Dendritic cell treated with granulocyte-macrophage colony-stimulating factor and Interleukin-4, amounts not matched to agents 40 ng/mL and 50 ng/mL, for 4 days (primary cell): ENCODE data around the gene GAL3ST1.
"Not testable (repeated sequence)": the region's sequence is repeated elsewhere in the genome, so short reads cannot be mapped to it uniquely, and the experiment has no call there.

ENCODE experiments used
- H3K27ac Mint-ChIP-seq: one replicate; pipeline ENCODE4 v1.8.0; 2022; ENCODE audit warnings: mild to moderate bottlenecking, mixed read lengths
- H3K27me3 Mint-ChIP-seq: one replicate; pipeline ENCODE4 v1.8.0; 2022; ENCODE audit warnings: mild to moderate bottlenecking, mixed read lengths
- H3K36me3 Mint-ChIP-seq: one replicate; pipeline ENCODE4 v1.8.0; 2022; ENCODE audit warnings: low read depth, mixed read lengths
- H3K4me1 Mint-ChIP-seq: one replicate; pipeline ENCODE4 v1.8.0; 2022; ENCODE audit warnings: low read depth, mixed read lengths
- H3K4me3 Mint-ChIP-seq: one replicate; pipeline ENCODE4 v1.8.0; 2022; ENCODE audit warnings: mild to moderate bottlenecking, moderate library complexity, mixed read lengths
- H3K9me3 Mint-ChIP-seq: one replicate; pipeline ENCODE4 v1.8.0; 2022; ENCODE audit warnings: mixed read lengths
- intact Hi-C: fragments of 100-400 bp; cut with micrococcal nuclease; formaldehyde crosslinking; loops from one replicate; pipeline ENCODE4 v1.15.0; 2022

GAL3ST1 gene

GRCh38 chr22:30565341-30565740 lies 9.1 kb downstream of the GAL3ST1 start:
- Mint-ChIP-seq H3K4me1 (no peaks in the 10 kb centered on the region), H3K4me3 (no peak overlapping the region), H3K27me3 (peaks cover 3% of the 10 kb centered on the region), H3K9me3 (no peaks in the 10 kb centered on the region), H3K36me3 (no peaks in the 10 kb centered on the region), H3K27ac (no peak overlapping the region)
- intact Hi-C loops, result no loop called here

- no peaks in the 10 kb centered on the region for H3K4me1 Mint-ChIP-seq
- H3K27me3 Mint-ChIP-seq, result peaks cover 3% of the 10 kb centered on the region
- H3K27ac Mint-ChIP-seq, result no peak overlapping the region
- no peaks in the 10 kb centered on the region for H3K9me3 Mint-ChIP-seq
- intact Hi-C loops, result no loop called here
- no peak overlapping the region for H3K4me3 Mint-ChIP-seq
- no peaks in the 10 kb centered on the region for H3K36me3 Mint-ChIP-seq
Measured at GRCh38 chr22:30564761-30565119, 9.7 kb downstream of the GAL3ST1 start.

GRCh38 chr22:30564045-30564760 lies 10.3 kb downstream of the GAL3ST1 start:
- intact Hi-C loops, result no loop called here
- H3K9me3 Mint-ChIP-seq, result no peaks in the 10 kb centered on the region
- H3K4me1 Mint-ChIP-seq, result no peaks in the 10 kb centered on the region
- H3K27ac Mint-ChIP-seq, result no peak overlapping the region
- H3K36me3 Mint-ChIP-seq, result no peaks in the 10 kb centered on the region
- no peak overlapping the region for H3K4me3 Mint-ChIP-seq
- H3K27me3 Mint-ChIP-seq, result peaks cover 3% of the 10 kb centered on the region

GRCh38 chr22:30562366-30562765 lies 12.1 kb downstream of the GAL3ST1 start:
- peaks cover 3% of the 10 kb centered on the region for H3K27me3 Mint-ChIP-seq
- H3K36me3 Mint-ChIP-seq, result no peaks in the 10 kb centered on the region
- intact Hi-C loops, result no loop called here
- no peak overlapping the region for H3K4me3 Mint-ChIP-seq
- no peak overlapping the region for H3K27ac Mint-ChIP-seq
- H3K4me1 Mint-ChIP-seq, result no peaks in the 10 kb centered on the region
- no peaks in the 10 kb centered on the region for H3K9me3 Mint-ChIP-seq

GRCh38 chr22:30561402-30562189 lies 12.9 kb downstream of the GAL3ST1 start:
- Mint-ChIP-seq H3K27me3 (peaks cover 3% of the 10 kb centered on the region), H3K36me3 (no peaks in the 10 kb centered on the region), H3K9me3 (no peaks in the 10 kb centered on the region), H3K27ac (no peak overlapping the region), H3K4me3 (no peak overlapping the region), H3K4me1 (no peaks in the 10 kb centered on the region)
- intact Hi-C loops, result no loop called here

- not testable (repeated sequence) for H3K9me3 Mint-ChIP-seq, H3K4me3 Mint-ChIP-seq, H3K36me3 Mint-ChIP-seq
Measured at GRCh38 chr22:30560643-30561202, 13.7 kb downstream of the GAL3ST1 start.

GRCh38 chr22:30559889-30560288 lies 14.6 kb downstream of the GAL3ST1 start:
- Mint-ChIP-seq H3K27ac (no peak overlapping the region), H3K9me3 (no peaks in the 10 kb centered on the region), H3K27me3 (no peaks in the 10 kb centered on the region), H3K4me3 (no peak overlapping the region), H3K4me1 (no peaks in the 10 kb centered on the region), H3K36me3 (no peaks in the 10 kb centered on the region)
- intact Hi-C loops, result loop anchor here (5.0 kb wide), 1 partner anchor 197 kb away; no protein-coding TSS in a partner anchor

More at GRCh38 chr22:30560643-30561202, 13.7 kb downstream of the GAL3ST1 start:
- intact Hi-C loops, H3K27me3 Mint-ChIP-seq, H3K27ac Mint-ChIP-seq, H3K4me1 Mint-ChIP-seq: not testable (repeated sequence)

GRCh38 chr22:30557243-30557642 lies 17.2 kb downstream of the GAL3ST1 start:
- no peak overlapping the region for H3K27ac Mint-ChIP-seq
- H3K36me3 Mint-ChIP-seq, result no peaks in the 10 kb centered on the region
- H3K9me3 Mint-ChIP-seq, result no peaks in the 10 kb centered on the region
- no peaks in the 10 kb centered on the region for H3K4me1 Mint-ChIP-seq
- no peak overlapping the region for H3K4me3 Mint-ChIP-seq
- intact Hi-C loops, result loop anchor here (5.0 kb wide), 1 partner anchor 200 kb away; no protein-coding TSS in a partner anchor
- no peaks in the 10 kb centered on the region for H3K27me3 Mint-ChIP-seq

GRCh38 chr22:30556388-30556787 lies 18.1 kb downstream of the GAL3ST1 start:
- H3K36me3 Mint-ChIP-seq, result no peaks in the 10 kb centered on the region
- no peaks in the 10 kb centered on the region for H3K9me3 Mint-ChIP-seq
- no peaks in the 10 kb centered on the region for H3K27me3 Mint-ChIP-seq
- no peaks in the 10 kb centered on the region for H3K4me1 Mint-ChIP-seq
- no peak overlapping the region for H3K4me3 Mint-ChIP-seq
- no peak overlapping the region for H3K27ac Mint-ChIP-seq
- intact Hi-C loops, result loop anchor here (5.0 kb wide), 1 partner anchor 201 kb away; no protein-coding TSS in a partner anchor

- no peaks in the 10 kb centered on the region for H3K9me3 Mint-ChIP-seq
Measured at GRCh38 chr22:30555282-30556210, 18.9 kb downstream of the GAL3ST1 start.

GRCh38 chr22:30553971-30554370 lies 20.5 kb downstream of the GAL3ST1 start:
- H3K4me3 Mint-ChIP-seq, result no peak overlapping the region
- no peaks in the 10 kb centered on the region for H3K9me3 Mint-ChIP-seq
- H3K27me3 Mint-ChIP-seq, result no peaks in the 10 kb centered on the region
- H3K27ac Mint-ChIP-seq, result no peak overlapping the region
- H3K4me1 Mint-ChIP-seq, result no peaks in the 10 kb centered on the region
- H3K36me3 Mint-ChIP-seq, result no peaks in the 10 kb centered on the region
- intact Hi-C loops, result no loop called here

More at GRCh38 chr22:30555282-30556210, 18.9 kb downstream of the GAL3ST1 start:
- Mint-ChIP-seq H3K4me3 (no peak overlapping the region), H3K4me1 (no peaks in the 10 kb centered on the region), H3K27ac (no peak overlapping the region), H3K27me3 (no peaks in the 10 kb centered on the region), H3K36me3 (no peaks in the 10 kb centered on the region)
- intact Hi-C loops, result loop anchor here (5.0 kb wide), 1 partner anchor 202 kb away; no protein-coding TSS in a partner anchor

- Mint-ChIP-seq H3K9me3 (no peaks in the 10 kb centered on the region), H3K4me3 (no peak overlapping the region), H3K27ac (no peak overlapping the region), H3K27me3 (no peaks in the 10 kb centered on the region), H3K36me3 (no peaks in the 10 kb centered on the region), H3K4me1 (no peaks in the 10 kb centered on the region)
- intact Hi-C loops, result no loop called here
Measured at GRCh38 chr22:30552719-30553118, 21.7 kb downstream of the GAL3ST1 start.

GRCh38 chr22:30551813-30552212 lies 22.7 kb downstream of the GAL3ST1 start:
- H3K27ac Mint-ChIP-seq, intact Hi-C loops, H3K4me1 Mint-ChIP-seq, H3K27me3 Mint-ChIP-seq, H3K4me3 Mint-ChIP-seq, H3K9me3 Mint-ChIP-seq, H3K36me3 Mint-ChIP-seq: not testable (repeated sequence)
